Neuronal stem cell (in vitro differentiated cells): ENCODE data around the gene SPRR2B.

ENCODE experiments used
- DNase-seq: peaks from one replicate; pipeline ENCODE4 v3.0.0-alpha.2; 2013; ENCODE audit warnings: low spot score
- H2AFZ ChIP-seq: one replicate; pipeline ENCODE4 v1.6.1; 2013; ENCODE audit warnings: mild to moderate bottlenecking, low read length, inconsistent platforms
- H2AK5ac ChIP-seq: 2 replicates; pipeline ENCODE4 v1.6.1; 2013; ENCODE audit warnings: low read depth, mild to moderate bottlenecking, inconsistent platforms, low read length, moderate library complexity, mixed read lengths
- H2BK120ac ChIP-seq: 2 replicates; pipeline ENCODE4 v1.6.1; 2013; ENCODE audit warnings: low read depth, mild to moderate bottlenecking, inconsistent platforms, low read length, moderate library complexity, mixed read lengths
- H2BK12ac ChIP-seq: one replicate; pipeline ENCODE4 v1.6.1; 2013; ENCODE audit warnings: low read length, inconsistent platforms
- H2BK15ac ChIP-seq: 2 replicates; pipeline ENCODE4 v1.6.1; 2013; ENCODE audit warnings: mild to moderate bottlenecking, low read length, inconsistent platforms, mixed read lengths
- H2BK5ac ChIP-seq: one replicate; pipeline ENCODE4 v1.6.1; 2013; ENCODE audit warnings: inconsistent platforms, mild to moderate bottlenecking, low read length, moderate library complexity
- H3K14ac ChIP-seq: one replicate; pipeline ENCODE4 v1.6.1; 2013; ENCODE audit warnings: low read length, inconsistent platforms
- H3K18ac ChIP-seq: 2 replicates; pipeline ENCODE4 v1.6.1; 2013; ENCODE audit warnings: low read length, inconsistent platforms
- H3K23ac ChIP-seq: 2 replicates; pipeline ENCODE4 v1.6.1; 2013; ENCODE audit warnings: low read depth, mild to moderate bottlenecking, mixed read lengths, low read length, inconsistent platforms; ENCODE audit not compliant: poor library complexity
- H3K27ac ChIP-seq: replicated peaks from 3 replicates; pipeline ENCODE4 v1.5.1; 2013; ENCODE audit warnings: low read length, inconsistent platforms
- H3K27me3 ChIP-seq, 3 experiments: 2 replicates each; pipeline ENCODE4 v1.6.1; 2013; ENCODE audit warnings: low read length in 3 of 3, mild to moderate bottlenecking in 2 of 3, inconsistent platforms in 1 of 3, low read depth in 1 of 3, mixed read lengths in 1 of 3, moderate library complexity in 1 of 3; ENCODE audit not compliant: control insufficient read depth in 3 of 3, insufficient read depth in 3 of 3
- H3K36me3 ChIP-seq, 2 donors: replicated peaks in 1 of 2; 2 replicates each; pipeline ENCODE4 v1.6.1; 2013; ENCODE audit warnings: low read length in 2 of 2; ENCODE audit not compliant: control insufficient read depth in 2 of 2, insufficient read depth in 2 of 2
- H3K4ac ChIP-seq: 2 replicates; pipeline ENCODE4 v1.6.1; 2013; ENCODE audit warnings: inconsistent platforms, mild to moderate bottlenecking, low read length, moderate library complexity
- H3K4me1 ChIP-seq, 2 donors: 1 replicate in 1 of 2; 2 replicates in 1 of 2; pipeline ENCODE4 v1.6.1; 2013; ENCODE audit warnings: low read length in 2 of 2, low read depth in 1 of 2; ENCODE audit not compliant: control insufficient read depth in 2 of 2, insufficient read depth in 1 of 2
- H3K4me2 ChIP-seq: one replicate; pipeline ENCODE4 v1.6.1; 2013; ENCODE audit warnings: mild to moderate bottlenecking, low read length, inconsistent platforms; ENCODE audit not compliant: insufficient read depth, poor library complexity, severe bottlenecking
- H3K4me3 ChIP-seq, 2 donors: 2 replicates each; pipeline ENCODE4 v1.5.1; 2013; ENCODE audit warnings: low read length in 2 of 2, mild to moderate bottlenecking in 2 of 2, inconsistent platforms in 1 of 2, moderate library complexity in 1 of 2
- H3K79me1 ChIP-seq: one replicate; pipeline ENCODE4 v1.6.1; 2013; ENCODE audit warnings: low read depth, mild to moderate bottlenecking, inconsistent platforms, low read length, moderate library complexity
- H3K9ac ChIP-seq: one replicate; pipeline ENCODE4 v1.6.1; 2013; ENCODE audit warnings: mild to moderate bottlenecking, low read depth, low read length, inconsistent platforms; ENCODE audit not compliant: poor library complexity
- H3K9me3 ChIP-seq, 2 donors: replicated peaks in 1 of 2; 2 replicates each; pipeline versions ENCODE3 to v1.6.1; 2013; ENCODE audit warnings: low read length in 2 of 2, mild to moderate bottlenecking in 2 of 2, inconsistent platforms in 1 of 2, low read depth in 1 of 2, mixed read lengths in 1 of 2, moderate library complexity in 1 of 2; ENCODE audit not compliant: control insufficient read depth in 2 of 2, insufficient read depth in 1 of 2
- H4K8ac ChIP-seq: one replicate; pipeline ENCODE4 v1.6.1; 2013; ENCODE audit warnings: low read depth, mild to moderate bottlenecking, inconsistent platforms, low read length, moderate library complexity
- H4K91ac ChIP-seq: one replicate; pipeline ENCODE4 v1.6.1; 2013; ENCODE audit warnings: low read length, low read depth, mild to moderate bottlenecking, inconsistent platforms; ENCODE audit not compliant: poor library complexity
- WGBS, 2 donors: extraction: QIAGEN DNeasy Blood & Tissue Kit; methylation state at CpG; one replicate each; pipeline ENCODE4 v1.1.7; 2013; ENCODE audit warnings: missing lambda C conversion rate in 2 of 2, mixed read lengths in 1 of 2; ENCODE audit not compliant: insufficient read length in 2 of 2, insufficient replicate concordance in 1 of 2; ENCODE audit errors: extremely low coverage in 2 of 2; 5-methylcytosine and 5-hydroxymethylcytosine counted together

Gene SPRR2B

GRCh38 chr1:153035211-153035610 lies 36.2 kb downstream of the SPRR2B start:
- no peak overlapping the region for H2BK15ac ChIP-seq
- no peak overlapping the region for H3K4me3 ChIP-seq
- DNase-seq = no peak
- no peak overlapping the region for H4K91ac ChIP-seq
- H3K14ac ChIP-seq = no peak overlapping the region
- H2AK5ac ChIP-seq = no peak overlapping the region
- no peak overlapping the region for H3K4ac ChIP-seq
- H3K4me2 ChIP-seq = no peak overlapping the region
- H2BK120ac ChIP-seq = no peak overlapping the region
- no CpG with 5 or more reads among the region's 1 CpG for WGBS, 2 donors
- H3K9me3 ChIP-seq = no peaks in the 10 kb centered on the region
- no peak overlapping the region for H2AFZ ChIP-seq
- H3K4me1 ChIP-seq = peaks cover 0 to 4% of the 10 kb centered on the region in 2 donors
- H3K27ac ChIP-seq = no peak overlapping the region
- H3K23ac ChIP-seq = no peak overlapping the region
- H3K18ac ChIP-seq = no peak overlapping the region
- H2BK12ac ChIP-seq = no peak overlapping the region
- no peaks in the 10 kb centered on the region for H3K79me1 ChIP-seq
- H3K27me3 ChIP-seq = no peaks in the 10 kb centered on the region
- no peak overlapping the region for H4K8ac ChIP-seq
- H2BK5ac ChIP-seq = no peak overlapping the region
- H3K36me3 ChIP-seq = no peaks in the 10 kb centered on the region
- no peak overlapping the region for H3K9ac ChIP-seq

GRCh38 chr1:153032677-153033308 lies 38.6 kb downstream of the SPRR2B start:
- Histone ChIP-seq H3K9me3 (no peaks in the 10 kb centered on the region), H3K79me1 (no peaks in the 10 kb centered on the region), H4K91ac (no peak overlapping the region), H3K4ac (no peak overlapping the region), H3K4me1 (peaks cover 0 to 4% of the 10 kb centered on the region in 2 donors), H3K4me3 (no peak overlapping the region), H2BK15ac (no peak overlapping the region), H3K14ac (no peak overlapping the region), H2AK5ac (no peak overlapping the region), H3K23ac (no peak overlapping the region), H2BK12ac (no peak overlapping the region), H3K9ac (no peak overlapping the region), H3K4me2 (no peak overlapping the region), H2BK5ac (no peak overlapping the region), H2BK120ac (no peak overlapping the region), H3K18ac (no peak overlapping the region), H3K27me3 (no peaks in the 10 kb centered on the region), H4K8ac (no peak overlapping the region), H2AFZ (no peak overlapping the region), H3K36me3 (no peaks in the 10 kb centered on the region), H3K27ac (no peak overlapping the region)
- no CpG with 5 or more reads among the region's 3 CpGs for WGBS, 2 donors
- peak; percentile 32 for DNase-seq

- H3K27me3 ChIP-seq = no peaks in the 10 kb centered on the region
- no peaks in the 10 kb centered on the region for H3K36me3 ChIP-seq
- H3K4me2 ChIP-seq = no peak overlapping the region
Observed at GRCh38 chr1:153032073-153032472, 39.3 kb downstream of the SPRR2B start.

GRCh38 chr1:153030895-153031294 lies 40.5 kb downstream of the SPRR2B start, which contains the start of gene SPRR1B:
SPRR1B (plus strand) TSS chr1:153031203; CDS start chr1:153032346, 1,143 bp downstream.
- no peak within 1 kb of the TSS for H4K91ac ChIP-seq

More at GRCh38 chr1:153032073-153032472, 39.3 kb downstream of the SPRR2B start:
- H3K18ac ChIP-seq = no peak overlapping the region
- H4K91ac ChIP-seq = no peak overlapping the region
- H2BK15ac ChIP-seq = no peak overlapping the region
- no peak overlapping the region for H3K4me3 ChIP-seq
- no peak overlapping the region for H2AK5ac ChIP-seq
- H3K4ac ChIP-seq = no peak overlapping the region
- no peaks in the 10 kb centered on the region for H3K9me3 ChIP-seq
- no peak overlapping the region for H3K9ac ChIP-seq
- peaks cover 0 to 4% of the 10 kb centered on the region in 2 donors for H3K4me1 ChIP-seq
- no peak overlapping the region for H3K27ac ChIP-seq
- H3K23ac ChIP-seq = no peak overlapping the region
- H2BK120ac ChIP-seq = no peak overlapping the region
- DNase-seq = no peak
- no peak overlapping the region for H4K8ac ChIP-seq
- no peaks in the 10 kb centered on the region for H3K79me1 ChIP-seq
- no peak overlapping the region for H3K14ac ChIP-seq
- H2BK5ac ChIP-seq = no peak overlapping the region
- H2AFZ ChIP-seq = no peak overlapping the region
- no peak overlapping the region for H2BK12ac ChIP-seq

More at GRCh38 chr1:153030895-153031294, 40.5 kb downstream of the SPRR2B start, which contains the start of gene SPRR1B:
- H2BK120ac ChIP-seq = no peak within 1 kb of the TSS
- no peak within 1 kb of the TSS for H4K8ac ChIP-seq
- no peak within 1 kb of the TSS for H2BK5ac ChIP-seq
- H3K79me1 ChIP-seq = no peaks in the 10 kb centered on the region
- H3K23ac ChIP-seq = no peak within 1 kb of the TSS
- H2AFZ ChIP-seq = no peak within 1 kb of the TSS
- no peak within 1 kb of the TSS for H3K27ac ChIP-seq
- no peaks in the 10 kb centered on the region for H3K9me3 ChIP-seq
- no peak within 1 kb of the TSS for H3K14ac ChIP-seq
- no peak within 1 kb of the TSS for H3K18ac ChIP-seq
- no peak for DNase-seq
- H3K4me1 ChIP-seq = peaks cover 0 to 4% of the 10 kb centered on the region in 2 donors
- no peaks in the 10 kb centered on the region for H3K27me3 ChIP-seq
- no peak within 1 kb of the TSS for H2AK5ac ChIP-seq
- no peak within 1 kb of the TSS for H3K9ac ChIP-seq
- H2BK12ac ChIP-seq = no peak within 1 kb of the TSS
- H3K36me3 ChIP-seq = no peaks in the 10 kb centered on the region
- H3K4me2 ChIP-seq = no peak within 1 kb of the TSS
- no peak within 1 kb of the TSS for H2BK15ac ChIP-seq
- no peak within 1 kb of the TSS for H3K4me3 ChIP-seq
- H3K4ac ChIP-seq = no peak within 1 kb of the TSS
